Loucy (cell line): Measurements from ENCODE around the gene DRD1.

Experiments
- EZH2phosphoT487 ChIP-seq: fragments of 200-600 bp; IDR thresholded peaks from 2 replicates; pipeline ENCODE4 v1.6.1; 2018; ENCODE audit warnings: antibody characterized with exemption, mild to moderate bottlenecking, moderate library complexity, borderline replicate concordance
- TF ChIP-seq, protein P1 (sequence below): fragments of 200-600 bp; sonication (generic); conservative IDR thresholded peaks from 2 replicates; pipeline ENCODE4 v1.5.1; 2014; ENCODE audit warnings: mild to moderate bottlenecking, antibody characterized with exemption, low read length

DNA sequence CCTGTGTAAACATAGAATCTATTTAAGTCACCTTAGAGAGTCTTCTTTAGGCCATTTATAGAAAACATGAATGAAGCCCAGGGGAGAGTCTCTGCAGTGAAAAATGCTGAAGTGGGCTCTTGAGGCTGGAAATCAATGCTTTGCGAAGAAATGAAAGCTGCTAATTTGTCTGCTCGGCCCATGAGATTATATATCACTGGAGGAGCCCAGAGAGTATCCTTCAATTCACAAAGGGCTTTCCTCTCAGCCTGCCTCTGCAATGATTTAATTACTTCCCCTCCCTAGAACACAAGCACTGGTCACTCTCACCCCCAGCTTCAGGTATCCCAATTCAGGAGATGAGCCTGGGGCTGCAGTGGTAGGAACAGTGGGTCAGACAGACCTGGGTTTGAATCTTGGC, 8.2 kb upstream of the DRD1 start:
- TF ChIP-seq, protein P1, sequence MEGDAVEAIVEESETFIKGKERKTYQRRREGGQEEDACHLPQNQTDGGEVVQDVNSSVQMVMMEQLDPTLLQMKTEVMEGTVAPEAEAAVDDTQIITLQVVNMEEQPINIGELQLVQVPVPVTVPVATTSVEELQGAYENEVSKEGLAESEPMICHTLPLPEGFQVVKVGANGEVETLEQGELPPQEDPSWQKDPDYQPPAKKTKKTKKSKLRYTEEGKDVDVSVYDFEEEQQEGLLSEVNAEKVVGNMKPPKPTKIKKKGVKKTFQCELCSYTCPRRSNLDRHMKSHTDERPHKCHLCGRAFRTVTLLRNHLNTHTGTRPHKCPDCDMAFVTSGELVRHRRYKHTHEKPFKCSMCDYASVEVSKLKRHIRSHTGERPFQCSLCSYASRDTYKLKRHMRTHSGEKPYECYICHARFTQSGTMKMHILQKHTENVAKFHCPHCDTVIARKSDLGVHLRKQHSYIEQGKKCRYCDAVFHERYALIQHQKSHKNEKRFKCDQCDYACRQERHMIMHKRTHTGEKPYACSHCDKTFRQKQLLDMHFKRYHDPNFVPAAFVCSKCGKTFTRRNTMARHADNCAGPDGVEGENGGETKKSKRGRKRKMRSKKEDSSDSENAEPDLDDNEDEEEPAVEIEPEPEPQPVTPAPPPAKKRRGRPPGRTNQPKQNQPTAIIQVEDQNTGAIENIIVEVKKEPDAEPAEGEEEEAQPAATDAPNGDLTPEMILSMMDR = no peak
- no peak for TF ChIP-seq EZH2phosphoT487
